LNCAP (cell line): Measurements from ENCODE around the gene DNLZ.
A peak's percentile ranks its signal among the peaks of the same experiment; 100 is the strongest.

Experiments
- CTCF ChIP-seq: fragments of 450-650 bp; IDR thresholded peaks from 2 replicates; pipeline ENCODE4 v1.5.1; 2017; ENCODE audit warnings: mild to moderate bottlenecking

The DNLZ gene

GRCh38 chr9:136313111-136314055 lies 50.2 kb downstream of the DNLZ start:
- no peak for TF ChIP-seq CTCF

GRCh38 chr9:136312436-136312835 lies 51.1 kb downstream of the DNLZ start:
- TF ChIP-seq CTCF = peak; percentile 35; the same call in 1 of the 2 replicates

GRCh38 chr9:136312009-136312375 lies 51.6 kb downstream of the DNLZ start:
- no peak for TF ChIP-seq CTCF

- TF ChIP-seq CTCF = no peak
These were observed 52.2 kb downstream of the DNLZ start for GRCh38 chr9:136311051-136312008.

- TF ChIP-seq CTCF = no peak
These were observed 53.1 kb downstream of the DNLZ start for GRCh38 chr9:136310273-136311030.

- no peak for TF ChIP-seq CTCF
These were observed 53.7 kb downstream of the DNLZ start for GRCh38 chr9:136309806-136310220.
